ENCODE measurements around the gene YTHDC1.
A peak's percentile ranks its signal among the peaks of the same experiment; 100 is the strongest.

YTHDC1 gene

DNA sequence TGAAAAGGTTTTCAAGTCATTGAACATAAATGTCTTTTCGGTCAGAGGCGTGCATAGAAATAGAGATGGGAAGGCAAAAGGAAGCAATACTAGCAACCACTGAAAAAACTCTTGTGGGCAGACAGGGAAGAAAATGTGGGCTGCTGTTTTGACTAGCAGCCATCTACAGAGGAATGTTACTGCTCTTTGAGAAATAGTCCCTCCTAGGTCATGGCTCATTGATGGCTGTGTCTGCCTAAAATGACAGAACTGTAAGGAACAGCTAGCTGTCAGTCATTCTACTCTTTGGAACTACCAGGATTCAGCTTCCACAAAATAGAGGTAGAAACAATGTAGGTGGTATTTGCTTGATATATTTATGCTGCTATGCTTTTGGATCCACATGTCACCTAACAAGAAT lies 77.5 kb downstream of the YTHDC1 start:
- no peak overlapping the region for H3K4me2 ChIP-seq (ENCODE audit: low read depth, low read length, poor library complexity, severe bottlenecking)
- no peak overlapping the region for H3K9ac ChIP-seq (ENCODE audit: low read depth, low read length, poor library complexity, severe bottlenecking)

GRCh38 chr4:68271851-68272357 lies 78.0 kb downstream of the YTHDC1 start:
- Histone ChIP-seq H3K9me3 (ENCODE audit: insufficient read depth, low read depth, low read length) (no peaks in the 10 kb centered on the region), H3K27me3 (ENCODE audit: insufficient read depth, low read length, poor library complexity, severe bottlenecking) (no peaks in the 10 kb centered on the region), H4K20me1 (ENCODE audit: insufficient read depth, low read length, poor library complexity, severe bottlenecking) (no peaks in the 10 kb centered on the region), H3F3A (ENCODE audit: low read depth) (no peaks in the 10 kb centered on the region), H3K36me3 (ENCODE audit: insufficient read depth, low read length) (no peaks in the 10 kb centered on the region), H3K4me2 (ENCODE audit: low read depth, low read length, poor library complexity, severe bottlenecking) (no peak overlapping the region), H3K4me1 (ENCODE audit: insufficient read depth, low read length, poor library complexity, severe bottlenecking) (no peaks in the 10 kb centered on the region), H3K79me2 (ENCODE audit: insufficient read depth, low read length) (no peaks in the 10 kb centered on the region), H3K9ac (ENCODE audit: low read depth, low read length, poor library complexity, severe bottlenecking) (no peak overlapping the region), H3K4me3 (ENCODE audit: low read length, poor library complexity, severe bottlenecking) (no peak overlapping the region), H2AFZ (ENCODE audit: low read length) (no peak overlapping the region), H3K9me2 (replicated peaks; ENCODE audit: low read depth, low read length) (no peaks in the 10 kb centered on the region)
- no peak for TF ChIP-seq EZH2phosphoT487 (IDR thresholded peaks at IDR 0.05; ENCODE audit: borderline replicate concordance)
- TF ChIP-seq CTCF (conservative IDR thresholded peaks at IDR 0.05; ENCODE audit: low read length) = peak; percentile 72

More for the DNA sequence above, 77.5 kb downstream of the YTHDC1 start:
- no peak overlapping the region for H3K4me3 ChIP-seq (ENCODE audit: low read length, poor library complexity, severe bottlenecking)
- no peak for TF ChIP-seq CTCF (conservative IDR thresholded peaks at IDR 0.05; ENCODE audit: low read length)
- TF ChIP-seq EZH2phosphoT487 (IDR thresholded peaks at IDR 0.05; ENCODE audit: borderline replicate concordance) = no peak
- no peaks in the 10 kb centered on the region for H3K27me3 ChIP-seq (ENCODE audit: insufficient read depth, low read length, poor library complexity, severe bottlenecking)
- H3K9me3 ChIP-seq (ENCODE audit: insufficient read depth, low read depth, low read length) = no peaks in the 10 kb centered on the region
- no peaks in the 10 kb centered on the region for H3K79me2 ChIP-seq (ENCODE audit: insufficient read depth, low read length)
- H4K20me1 ChIP-seq (ENCODE audit: insufficient read depth, low read length, poor library complexity, severe bottlenecking) = no peaks in the 10 kb centered on the region
- no peaks in the 10 kb centered on the region for H3F3A ChIP-seq (ENCODE audit: low read depth)
- H3K36me3 ChIP-seq (ENCODE audit: insufficient read depth, low read length) = no peaks in the 10 kb centered on the region
- no peaks in the 10 kb centered on the region for H3K9me2 ChIP-seq (replicated peaks; ENCODE audit: low read depth, low read length)
- H2AFZ ChIP-seq (ENCODE audit: low read length) = no peak overlapping the region
- H3K4me1 ChIP-seq (ENCODE audit: insufficient read depth, low read length, poor library complexity, severe bottlenecking) = no peaks in the 10 kb centered on the region

- H3K9ac ChIP-seq (ENCODE audit: low read depth, low read length, poor library complexity, severe bottlenecking) = no peak overlapping the region
- no peaks in the 10 kb centered on the region for H3K9me2 ChIP-seq (replicated peaks; ENCODE audit: low read depth, low read length)
- H3K4me1 ChIP-seq (ENCODE audit: insufficient read depth, low read length, poor library complexity, severe bottlenecking) = no peaks in the 10 kb centered on the region
- H3K9me3 ChIP-seq (ENCODE audit: insufficient read depth, low read depth, low read length) = no peaks in the 10 kb centered on the region
- H3K27me3 ChIP-seq (ENCODE audit: insufficient read depth, low read length, poor library complexity, severe bottlenecking) = no peaks in the 10 kb centered on the region
- no peaks in the 10 kb centered on the region for H3F3A ChIP-seq (ENCODE audit: low read depth)
- H3K79me2 ChIP-seq (ENCODE audit: insufficient read depth, low read length) = no peaks in the 10 kb centered on the region
- no peaks in the 10 kb centered on the region for H3K36me3 ChIP-seq (ENCODE audit: insufficient read depth, low read length)
- TF ChIP-seq EZH2phosphoT487 (IDR thresholded peaks at IDR 0.05; ENCODE audit: borderline replicate concordance) (no peak), CTCF (conservative IDR thresholded peaks at IDR 0.05; ENCODE audit: low read length) (no peak)
- no peak overlapping the region for H3K4me2 ChIP-seq (ENCODE audit: low read depth, low read length, poor library complexity, severe bottlenecking)
- no peak overlapping the region for H3K4me3 ChIP-seq (ENCODE audit: low read length, poor library complexity, severe bottlenecking)
- H4K20me1 ChIP-seq (ENCODE audit: insufficient read depth, low read length, poor library complexity, severe bottlenecking) = no peaks in the 10 kb centered on the region
- H2AFZ ChIP-seq (ENCODE audit: low read length) = no peak overlapping the region
These were observed 82.4 kb downstream of the YTHDC1 start for GRCh38 chr4:68267433-68267944.

Measured in Loucy (cell line).